NCI-H128 (cell line): Measurements from ENCODE around the gene C10orf143.
"Not testable (repeated sequence)": the region's sequence is repeated elsewhere in the genome, so short reads cannot be mapped to it uniquely, and the experiment has no call there.

Experiments
- DNase-seq: peaks from one replicate; lab custom pipeline; 2025; ENCODE audit not compliant: unreplicated experiment; lab: John Stamatoyannopoulos, UW

The C10orf143 gene

GRCh38 chr10:130111852-130112180 is 1.2 kb upstream of the C10orf143 start:
- DNase-seq = no peak

GRCh38 chr10:130111113-130111851 is 652 bp upstream of the C10orf143 start:
- DNase-seq = peak; percentile 83

GRCh38 chr10:130109796-130110245 is 809 bp downstream of the C10orf143 start:
- peak; percentile 63 for DNase-seq

- no peak for DNase-seq
Observed at GRCh38 chr10:130108934-130109604, 1.6 kb downstream of the C10orf143 start.

GRCh38 chr10:130108146-130108545 is 2.5 kb downstream of the C10orf143 start:
- DNase-seq = not testable (repeated sequence)

- no peak for DNase-seq
Observed at GRCh38 chr10:130105724-130106123, 4.9 kb downstream of the C10orf143 start.

- DNase-seq = no peak
Observed at GRCh38 chr10:130099344-130099743, 11.3 kb downstream of the C10orf143 start.

GRCh38 chr10:130090565-130090964 is 20.1 kb downstream of the C10orf143 start:
- not testable (repeated sequence) for DNase-seq

GRCh38 chr10:130080461-130080814 is 30.2 kb downstream of the C10orf143 start:
- no peak for DNase-seq

- DNase-seq = no peak
Observed at GRCh38 chr10:130079614-130080460, 30.8 kb downstream of the C10orf143 start.

GRCh38 chr10:130078120-130078519 is 32.5 kb downstream of the C10orf143 start:
- DNase-seq = no peak

GRCh38 chr10:130076681-130077080 is 33.9 kb downstream of the C10orf143 start:
- no peak for DNase-seq

GRCh38 chr10:130074639-130075038 is 36.0 kb downstream of the C10orf143 start:
- DNase-seq = no peak

GRCh38 chr10:130073912-130074311 is 36.7 kb downstream of the C10orf143 start:
- no peak for DNase-seq

GRCh38 chr10:130072247-130072646 is 38.4 kb downstream of the C10orf143 start:
- no peak for DNase-seq

- no peak for DNase-seq
Observed at GRCh38 chr10:130067893-130068292, 42.7 kb downstream of the C10orf143 start.

- no peak for DNase-seq
Observed at GRCh38 chr10:130066743-130067142, 43.9 kb downstream of the C10orf143 start.

GRCh38 chr10:130065251-130065650 is 45.4 kb downstream of the C10orf143 start:
- no peak for DNase-seq

GRCh38 chr10:130064783-130065182 is 45.8 kb downstream of the C10orf143 start:
- DNase-seq = no peak

- no peak for DNase-seq
Observed at GRCh38 chr10:130062976-130063375, 47.7 kb downstream of the C10orf143 start.

GRCh38 chr10:130062201-130062600 is 48.4 kb downstream of the C10orf143 start:
- no peak for DNase-seq

- DNase-seq = no peak
Observed at GRCh38 chr10:130061760-130062159, 48.9 kb downstream of the C10orf143 start.
